Spleen (tissue), 11 donors: Measurements from ENCODE around the gene RNASEH2C. TPM values are rescaled to one million over a fixed set of nuclear protein-coding genes. Genes with fewer than 3 reads are reported as not detected.
"Not testable (repeated sequence)": the region's sequence is repeated elsewhere in the genome, so short reads cannot be mapped to it uniquely, and the experiment has no call there.

ENCODE experiments used
- DNase-seq: peaks from one replicate; pipeline ENCODE4 v3.0.0-alpha.2; 2020
- H3K27ac ChIP-seq, 8 donors: fragments of 200-600 bp; sonication (generic) in 7 of 8; 1 replicate in 4 of 8; 2 replicates in 4 of 8; pipeline versions ENCODE4 v1.5.0 to v1.8.0; 2016 to 2021; ENCODE audit warnings: inconsistent platforms in 4 of 8, mild to moderate bottlenecking in 4 of 8, moderate library complexity in 1 of 8
- H3K27me3 ChIP-seq, 7 donors: fragments of 200-600 bp; sonication (generic) in 6 of 7; replicated peaks in 1 of 7; 1 replicate in 4 of 7; 2 replicates in 3 of 7; pipeline versions ENCODE4 v1.5.0 to v1.8.0; 2016 to 2021; ENCODE audit warnings: inconsistent platforms in 3 of 7, mild to moderate bottlenecking in 1 of 7
- H3K36me3 ChIP-seq, 6 donors: fragments of 200-600 bp; sonication (generic) in 5 of 6; 1 replicate in 4 of 6; 2 replicates in 2 of 6; pipeline versions ENCODE4 v1.5.0 to v1.8.0; 2016 to 2021; ENCODE audit warnings: inconsistent platforms in 2 of 6
- H3K4me1 ChIP-seq, 6 donors: fragments of 200-600 bp; sonication (generic) in 5 of 6; 1 replicate in 3 of 6; 2 replicates in 3 of 6; pipeline versions ENCODE4 v1.5.0 to v1.8.0; 2016 to 2021; ENCODE audit warnings: inconsistent platforms in 3 of 6
- H3K4me3 ChIP-seq, 8 donors: fragments of 200-600 bp; sonication (generic) in 7 of 8; 1 replicate in 4 of 8; 2 replicates in 4 of 8; pipeline versions ENCODE4 v1.5.0 to v1.8.0; 2016 to 2021; ENCODE audit warnings: inconsistent platforms in 4 of 8, mild to moderate bottlenecking in 4 of 8, moderate library complexity in 2 of 8
- H3K9me3 ChIP-seq, 8 donors: fragments of 200-600 bp; sonication (generic) in 7 of 8; 1 replicate in 4 of 8; 2 replicates in 4 of 8; pipeline versions ENCODE4 v1.5.0 to v1.8.0; 2016 to 2021; ENCODE audit warnings: inconsistent platforms in 4 of 8
- POLR2A ChIP-seq, 3 donors: fragments of 450-650 bp; IDR thresholded peaks; one replicate each; pipeline ENCODE4 v1.5.1; 2017; ENCODE audit warnings: antibody characterized with exemption in 3 of 3, mild to moderate bottlenecking in 1 of 3
- POLR2AphosphoS5 ChIP-seq, 3 donors: sonication (generic); formaldehyde crosslinking; IDR thresholded peaks; one replicate each; pipeline ENCODE4 v1.5.1; 2017; ENCODE audit warnings: antibody characterized with exemption in 3 of 3
- WGBS, 5 donors: extraction: QIAGEN DNeasy Blood & Tissue Kit in 3 of 5; methylation state at CpG; one replicate each; pipeline versions ENCODE4 v1.1.5 to v1.1.7; 2013 to 2018; 5-methylcytosine and 5-hydroxymethylcytosine counted together
- intact Hi-C: fragments of 100-400 bp; cut with DNase I; formaldehyde crosslinking; loops from one replicate; pipeline ENCODE4 v1.15.0; 2023; ENCODE audit warnings: low total_unique reads
- polyA plus RNA-seq, 3 donors: library from polyadenylated mRNA; stranded (reverse); fragments of 200-250 nt; gene quantifications; one replicate each; pipeline ENCODE4 v1.2.1, GENCODE V29; 2013
- total RNA-seq, 7 donors: library from RNA; depleted of rRNA in 3 of 7; stranded (reverse); fragments of >200 nt in 3 of 7; fragmentation: NEBNext Ultra II Directional in 4 of 7; extraction: Animal tissue kit (Norgen Biotek cat#: 25700) in 4 of 7; gene quantifications; one replicate each; pipeline versions ENCODE4 v1.1.0 to v1.2.1, GENCODE V29; 2016 to 2021
- TF ChIP-seq, protein P1 (sequence below), 11 experiments: fragments of 200-600 bp in 7 of 11; fragments of 450-650 bp in 4 of 11; sonication (generic) in 4 of 11; IDR thresholded peaks in 8 of 11; conservative IDR thresholded peaks in 3 of 11; 1 replicate in 7 of 11; 2 replicates in 4 of 11; pipeline versions ENCODE4 v1.4.0 to v1.8.0; 2016 to 2021; ENCODE audit warnings: antibody characterized with exemption in 11 of 11, inconsistent platforms in 4 of 11, mild to moderate bottlenecking in 1 of 11
- donor health status: healthy with polysubstance abuse.
- donor health status: DM: no; HTN: no; CAD: no; lungs with moderate emphysema.
- donor health status: DM: no; HTN: no; CAD: no.
- donor health status: Bipolar disorder and iron deficiency.
- donor health status: healthy.
- donor health status: DM: no; HTN: no; CAD: no.
- donor health status: DM: yes; HTN: yes; CAD: no.

Gene RNASEH2C
- total and polyA plus RNA-seq, 10 donors: 51.0 to 141 (median 60.9) TPM

- 71 to 87% (median 86%) methylated on average over 5 of the region's 5 CpGs for WGBS, 5 donors
These were observed 12.1 kb downstream of the RNASEH2C start for GRCh38 chr11:65708451-65708850.

GRCh38 chr11:65707002-65707401, 13.6 kb downstream of the RNASEH2C start:
- DNase-seq, H3K27me3 ChIP-seq, H3K36me3 ChIP-seq, H3K4me3 ChIP-seq, H3K27ac ChIP-seq, H3K9me3 ChIP-seq: not testable (repeated sequence)
- intact Hi-C loops: loop anchor here (10.0 kb wide), 1 partner anchor 72 kb away; the partner anchor contains the start of gene SIPA1
- WGBS, 5 donors: 85 to 95% (median 91%) methylated on average over 10 to 12 of the region's 12 CpGs
- H3K4me1 ChIP-seq: peaks cover 0 to 26% (median 18%) of the 10 kb centered on the region in 6 donors

More at GRCh38 chr11:65708451-65708850, 12.1 kb downstream of the RNASEH2C start:
- Histone ChIP-seq H3K9me3 (no peaks in the 10 kb centered on the region), H3K4me3 (no peak overlapping the region), H3K27me3 (peaks cover 0 to 5% (median 0%) of the 10 kb centered on the region in 7 donors), H3K36me3 (peaks cover 0 to 7% (median 6%) of the 10 kb centered on the region in 6 donors), H3K27ac (no peak overlapping the region), H3K4me1 (peaks cover 9 to 37% (median 29%) of the 10 kb centered on the region in 6 donors)
- intact Hi-C loops: loop anchor here (10.0 kb wide), 1 partner anchor 74 kb away; the partner anchor contains the start of gene SIPA1
- no peak for TF ChIP-seq POLR2AphosphoS5 (IDR thresholded peaks at IDR 0.05)
- TF ChIP-seq, protein P1, sequence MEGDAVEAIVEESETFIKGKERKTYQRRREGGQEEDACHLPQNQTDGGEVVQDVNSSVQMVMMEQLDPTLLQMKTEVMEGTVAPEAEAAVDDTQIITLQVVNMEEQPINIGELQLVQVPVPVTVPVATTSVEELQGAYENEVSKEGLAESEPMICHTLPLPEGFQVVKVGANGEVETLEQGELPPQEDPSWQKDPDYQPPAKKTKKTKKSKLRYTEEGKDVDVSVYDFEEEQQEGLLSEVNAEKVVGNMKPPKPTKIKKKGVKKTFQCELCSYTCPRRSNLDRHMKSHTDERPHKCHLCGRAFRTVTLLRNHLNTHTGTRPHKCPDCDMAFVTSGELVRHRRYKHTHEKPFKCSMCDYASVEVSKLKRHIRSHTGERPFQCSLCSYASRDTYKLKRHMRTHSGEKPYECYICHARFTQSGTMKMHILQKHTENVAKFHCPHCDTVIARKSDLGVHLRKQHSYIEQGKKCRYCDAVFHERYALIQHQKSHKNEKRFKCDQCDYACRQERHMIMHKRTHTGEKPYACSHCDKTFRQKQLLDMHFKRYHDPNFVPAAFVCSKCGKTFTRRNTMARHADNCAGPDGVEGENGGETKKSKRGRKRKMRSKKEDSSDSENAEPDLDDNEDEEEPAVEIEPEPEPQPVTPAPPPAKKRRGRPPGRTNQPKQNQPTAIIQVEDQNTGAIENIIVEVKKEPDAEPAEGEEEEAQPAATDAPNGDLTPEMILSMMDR (IDR thresholded peaks at IDR 0.05 in 8 of 11, conservative IDR thresholded peaks at IDR 0.05 in 3 of 11): no peak
- no peak for TF ChIP-seq POLR2A (IDR thresholded peaks at IDR 0.05)
- no peak for DNase-seq

- H3K36me3 ChIP-seq, H3K9me3 ChIP-seq, H3K27me3 ChIP-seq: not testable (repeated sequence)
- H3K4me1 ChIP-seq: peaks cover 0 to 22% (median 17%) of the 10 kb centered on the region in 6 donors
- DNase-seq: peak; percentile 93
- intact Hi-C loops: loop anchor here (10.0 kb wide), 1 partner anchor 72 kb away; the partner anchor contains the start of gene SIPA1
- WGBS, 5 donors: 8 to 16% (median 9%) methylated on average over 14 of the region's 14 CpGs
- peak in 2 of 3 donors; percentile 54 to 55 for TF ChIP-seq POLR2AphosphoS5 (IDR thresholded peaks at IDR 0.05)
- TF ChIP-seq, protein P1 (IDR thresholded peaks at IDR 0.05 in 8 of 11, conservative IDR thresholded peaks at IDR 0.05 in 3 of 11): peak; percentile 32 to 88 (median 82)
- peak overlapping the region in 2 of 8 donors; percentile 24 to 43 for H3K27ac ChIP-seq
- peak overlapping the region in 1 of 8 donors; percentile 50 for H3K4me3 ChIP-seq
These were observed 14.3 kb downstream of the RNASEH2C start for GRCh38 chr11:65706303-65706763.

DNA sequence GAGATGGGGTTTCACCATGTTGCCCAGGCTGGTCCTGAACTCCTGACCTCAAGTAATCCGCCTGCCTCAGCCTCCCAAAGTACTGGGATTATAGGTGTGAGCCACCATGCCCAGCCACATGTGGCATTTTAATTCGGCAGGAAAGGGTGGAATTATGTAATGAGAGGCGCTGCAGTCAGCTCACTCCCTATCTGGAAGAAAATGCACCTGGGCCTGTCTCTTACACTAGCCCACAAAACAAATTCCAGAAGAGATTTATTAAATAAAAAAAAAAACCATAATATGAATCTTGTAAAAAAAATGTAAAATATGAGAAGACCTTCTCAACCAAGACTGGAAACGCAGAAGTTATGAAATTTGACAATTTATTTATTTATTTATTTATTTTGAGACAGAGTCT, 16.8 kb downstream of the RNASEH2C start:
- Histone ChIP-seq H3K27ac (no peak overlapping the region), H3K4me1 (peaks cover 0 to 9% (median 6%) of the 10 kb centered on the region in 6 donors), H3K36me3 (no peaks in the 10 kb centered on the region), H3K27me3 (peaks cover 0 to 5% (median 0%) of the 10 kb centered on the region in 7 donors), H3K4me3 (no peak overlapping the region), H3K9me3 (no peaks in the 10 kb centered on the region)
- TF ChIP-seq POLR2AphosphoS5 (IDR thresholded peaks at IDR 0.05): no peak
- TF ChIP-seq, protein P1 (IDR thresholded peaks at IDR 0.05 in 8 of 11, conservative IDR thresholded peaks at IDR 0.05 in 3 of 11): no peak
- TF ChIP-seq POLR2A (IDR thresholded peaks at IDR 0.05): no peak
- no peak for DNase-seq
- 72 to 89% (median 79%) methylated on average over 4 of the region's 4 CpGs for WGBS, 5 donors
- intact Hi-C loops: loop anchor here (10.0 kb wide), 1 partner anchor 69 kb away; the partner anchor contains the start of gene SIPA1
